HUES64 (cell line): Measurements from ENCODE around the gene COL25A1.

ENCODE experiments used
- H3K27ac ChIP-seq: 2 replicates; pipeline ENCODE4 v1.7.0; 2013; ENCODE audit warnings: low read depth, low read length, inconsistent platforms
- H3K27me3 ChIP-seq: 2 replicates; pipeline ENCODE4 v1.6.1; 2013; ENCODE audit warnings: mild to moderate bottlenecking, low read length; ENCODE audit not compliant: insufficient read depth
- H3K36me3 ChIP-seq: 2 replicates; pipeline ENCODE4 v1.6.1; 2013; ENCODE audit warnings: mild to moderate bottlenecking, low read length; ENCODE audit not compliant: insufficient read depth
- H3K4me1 ChIP-seq: 2 replicates; pipeline ENCODE4 v1.6.1; 2013; ENCODE audit warnings: mild to moderate bottlenecking, low read length, moderate library complexity; ENCODE audit not compliant: insufficient read depth
- H3K4me3 ChIP-seq: 2 replicates; pipeline ENCODE4 v1.5.1; 2013; ENCODE audit warnings: mild to moderate bottlenecking, low read length, moderate library complexity
- H3K9ac ChIP-seq: 2 replicates; pipeline ENCODE4 v1.6.1; 2013; ENCODE audit warnings: mild to moderate bottlenecking, low read depth, low read length
- H3K9me3 ChIP-seq: 2 replicates; pipeline ENCODE4 v1.6.1; 2013; ENCODE audit warnings: low read depth, low read length; ENCODE audit not compliant: insufficient read depth
- WGBS: fragments of 150-250, 120-280 bp; methylation state at CpG from one replicate; pipeline ENCODE4 v1.1.7; 2013; ENCODE audit warnings: missing lambda C conversion rate; 5-methylcytosine and 5-hydroxymethylcytosine counted together

COL25A1 gene

GRCh38 chr4:109166126-109166525, 136.3 kb downstream of the COL25A1 start:
- no peak overlapping the region for H3K9ac ChIP-seq
- no peaks in the 10 kb centered on the region for H3K9me3 ChIP-seq
- peaks cover 16% of the 10 kb centered on the region for H3K4me1 ChIP-seq
- H3K36me3 ChIP-seq = no peaks in the 10 kb centered on the region
- no peak overlapping the region for H3K4me3 ChIP-seq
- no peaks in the 10 kb centered on the region for H3K27me3 ChIP-seq
- H3K27ac ChIP-seq = no peak overlapping the region

- no peaks in the 10 kb centered on the region for H3K36me3 ChIP-seq
- no peaks in the 10 kb centered on the region for H3K27me3 ChIP-seq
- H3K9ac ChIP-seq = no peak overlapping the region
- no peaks in the 10 kb centered on the region for H3K9me3 ChIP-seq
- no peak overlapping the region for H3K27ac ChIP-seq
- peaks cover 16% of the 10 kb centered on the region for H3K4me1 ChIP-seq
- H3K4me3 ChIP-seq = no peak overlapping the region
Measured at GRCh38 chr4:109164011-109164410, 138.4 kb downstream of the COL25A1 start.

GRCh38 chr4:109163493-109163892, 139.0 kb downstream of the COL25A1 start:
- no peaks in the 10 kb centered on the region for H3K36me3 ChIP-seq
- H3K4me3 ChIP-seq = no peak overlapping the region
- peaks cover 16% of the 10 kb centered on the region for H3K4me1 ChIP-seq
- H3K9ac ChIP-seq = no peak overlapping the region
- no peaks in the 10 kb centered on the region for H3K27me3 ChIP-seq
- no peaks in the 10 kb centered on the region for H3K9me3 ChIP-seq
- H3K27ac ChIP-seq = no peak overlapping the region

GRCh38 chr4:109162759-109163158, 139.7 kb downstream of the COL25A1 start:
- no peaks in the 10 kb centered on the region for H3K9me3 ChIP-seq
- no peak overlapping the region for H3K4me3 ChIP-seq
- no peaks in the 10 kb centered on the region for H3K36me3 ChIP-seq
- no peak overlapping the region for H3K27ac ChIP-seq
- H3K4me1 ChIP-seq = peaks cover 16% of the 10 kb centered on the region
- WGBS = 83% methylated on average over 3 of the region's 3 CpGs
- H3K9ac ChIP-seq = no peak overlapping the region
- no peaks in the 10 kb centered on the region for H3K27me3 ChIP-seq

DNA sequence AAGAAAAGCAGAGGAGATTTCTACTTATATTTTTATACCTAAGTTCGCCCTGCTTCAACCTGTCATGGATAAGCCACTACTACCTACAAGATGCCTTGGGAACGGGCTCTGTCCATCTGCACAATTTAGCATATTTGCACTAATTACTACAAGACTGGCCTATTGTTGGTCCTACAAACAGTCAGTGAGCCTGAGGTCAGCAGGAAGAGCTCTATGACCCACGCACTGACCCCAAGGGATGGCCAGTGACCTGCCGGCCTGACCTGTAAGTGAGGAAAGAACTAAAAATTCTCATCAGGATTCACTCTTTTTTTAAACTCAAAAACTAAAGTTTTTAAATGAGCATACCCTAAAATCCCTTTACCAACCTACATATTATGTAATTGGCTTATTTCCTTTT, 142.0 kb downstream of the COL25A1 start:
- WGBS = 88% methylated on average over 4 of the region's 4 CpGs
- Histone ChIP-seq H3K4me3 (no peak overlapping the region), H3K4me1 (peaks cover 16% of the 10 kb centered on the region), H3K27me3 (no peaks in the 10 kb centered on the region), H3K9ac (no peak overlapping the region), H3K27ac (no peak overlapping the region), H3K36me3 (no peaks in the 10 kb centered on the region), H3K9me3 (no peaks in the 10 kb centered on the region)

GRCh38 chr4:109157696-109158095, 144.8 kb downstream of the COL25A1 start:
- Histone ChIP-seq H3K4me1 (no peaks in the 10 kb centered on the region), H3K9ac (no peak overlapping the region), H3K27me3 (no peaks in the 10 kb centered on the region), H3K36me3 (no peaks in the 10 kb centered on the region), H3K27ac (no peak overlapping the region), H3K9me3 (no peaks in the 10 kb centered on the region), H3K4me3 (no peak overlapping the region)
- 92% methylated on average over 7 of the region's 7 CpGs for WGBS

DNA sequence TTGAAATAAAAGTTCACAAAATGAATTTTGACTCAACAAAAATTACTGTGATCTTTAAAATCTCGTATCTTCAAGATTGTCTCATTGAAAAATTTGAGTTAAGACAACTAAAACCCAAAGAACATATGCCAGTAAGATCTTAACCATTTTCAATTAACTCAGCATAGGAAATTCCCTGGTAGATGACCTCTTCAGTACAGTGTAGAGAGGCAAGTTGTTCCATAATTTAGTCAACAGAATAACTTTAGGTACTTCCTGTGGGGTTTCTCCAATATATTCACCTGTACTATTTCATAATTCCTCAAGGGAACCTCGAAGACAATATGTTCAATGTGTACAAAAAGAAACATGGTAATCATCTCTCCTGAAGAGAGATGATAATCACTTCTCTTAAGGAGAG, 145.3 kb downstream of the COL25A1 start:
- Histone ChIP-seq H3K9me3 (no peaks in the 10 kb centered on the region), H3K9ac (no peak overlapping the region), H3K36me3 (no peaks in the 10 kb centered on the region), H3K27me3 (no peaks in the 10 kb centered on the region), H3K4me1 (no peaks in the 10 kb centered on the region), H3K27ac (no peak overlapping the region), H3K4me3 (no peak overlapping the region)
- WGBS = 82% methylated on average over 1 of the region's 2 CpGs

GRCh38 chr4:109156356-109156755, 146.1 kb downstream of the COL25A1 start:
- Histone ChIP-seq H3K27me3 (no peaks in the 10 kb centered on the region), H3K9ac (no peak overlapping the region), H3K27ac (no peak overlapping the region), H3K36me3 (no peaks in the 10 kb centered on the region), H3K4me3 (no peak overlapping the region), H3K4me1 (no peaks in the 10 kb centered on the region), H3K9me3 (no peaks in the 10 kb centered on the region)
- 100% methylated on average over 1 of the region's 2 CpGs for WGBS

DNA sequence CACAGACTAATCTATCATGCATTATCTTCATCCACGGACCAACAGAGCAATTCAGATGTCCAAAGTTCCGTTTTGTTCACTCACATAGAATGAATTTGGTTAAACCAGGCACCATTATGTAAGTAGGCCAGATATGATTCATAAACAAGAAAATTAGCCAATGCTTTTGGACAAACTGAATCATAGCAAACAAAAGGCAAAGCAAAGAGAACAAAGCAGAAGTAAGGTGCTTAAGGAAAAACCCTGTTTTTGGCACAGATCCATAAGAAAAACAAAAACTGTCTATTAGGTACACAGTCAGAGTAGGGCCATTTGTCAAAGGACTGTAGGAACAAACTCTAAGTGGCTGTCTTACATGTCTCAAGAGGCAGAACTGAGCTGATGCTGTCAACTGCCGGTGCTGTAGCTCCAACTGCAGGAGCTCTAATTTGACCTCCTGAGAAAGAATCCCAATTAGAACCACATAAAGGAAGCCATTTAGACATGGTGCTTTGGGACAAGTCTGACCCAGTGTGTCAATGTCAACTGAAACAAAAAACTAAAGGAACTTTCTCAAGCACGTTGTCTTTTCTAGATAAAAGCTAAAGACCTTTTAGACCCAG, 146.7 kb downstream of the COL25A1 start:
- H3K27ac ChIP-seq = no peak overlapping the region
- no peaks in the 10 kb centered on the region for H3K9me3 ChIP-seq
- no peaks in the 10 kb centered on the region for H3K27me3 ChIP-seq
- no peak overlapping the region for H3K9ac ChIP-seq
- no peaks in the 10 kb centered on the region for H3K4me1 ChIP-seq
- H3K36me3 ChIP-seq = no peaks in the 10 kb centered on the region
- 90% methylated on average over 4 of the region's 4 CpGs for WGBS
- H3K4me3 ChIP-seq = no peak overlapping the region

DNA sequence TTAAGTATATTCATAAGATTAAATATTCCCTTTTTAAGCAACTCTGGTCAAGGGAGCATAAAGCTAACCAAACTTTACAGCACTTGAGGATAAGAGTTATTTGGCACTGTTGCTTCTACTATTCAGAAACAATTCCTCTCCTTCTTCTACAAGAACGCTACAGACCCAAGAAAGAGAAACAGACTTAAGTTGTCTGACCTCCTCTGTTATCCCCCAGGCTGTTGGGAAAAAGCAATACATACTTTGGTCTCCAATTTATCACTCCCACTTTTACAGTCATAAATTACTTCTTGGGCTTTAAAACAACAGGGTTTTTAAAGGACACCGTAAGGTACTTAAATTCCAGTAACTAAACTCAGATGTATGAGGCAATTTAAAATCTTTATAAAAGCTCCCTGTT, 147.4 kb downstream of the COL25A1 start:
- Histone ChIP-seq H3K27ac (no peak overlapping the region), H3K4me1 (no peaks in the 10 kb centered on the region), H3K4me3 (no peak overlapping the region), H3K9ac (no peak overlapping the region), H3K27me3 (no peaks in the 10 kb centered on the region), H3K36me3 (no peaks in the 10 kb centered on the region), H3K9me3 (no peaks in the 10 kb centered on the region)
- 96% methylated on average over 2 of the region's 2 CpGs for WGBS

- no peaks in the 10 kb centered on the region for H3K9me3 ChIP-seq
- H3K4me1 ChIP-seq = no peaks in the 10 kb centered on the region
- no peak overlapping the region for H3K9ac ChIP-seq
- H3K4me3 ChIP-seq = no peak overlapping the region
- H3K27ac ChIP-seq = no peak overlapping the region
- WGBS = 86% methylated on average over 4 of the region's 4 CpGs
- no peaks in the 10 kb centered on the region for H3K27me3 ChIP-seq
- H3K36me3 ChIP-seq = no peaks in the 10 kb centered on the region
Measured at GRCh38 chr4:109154424-109154823, 148.0 kb downstream of the COL25A1 start.

DNA sequence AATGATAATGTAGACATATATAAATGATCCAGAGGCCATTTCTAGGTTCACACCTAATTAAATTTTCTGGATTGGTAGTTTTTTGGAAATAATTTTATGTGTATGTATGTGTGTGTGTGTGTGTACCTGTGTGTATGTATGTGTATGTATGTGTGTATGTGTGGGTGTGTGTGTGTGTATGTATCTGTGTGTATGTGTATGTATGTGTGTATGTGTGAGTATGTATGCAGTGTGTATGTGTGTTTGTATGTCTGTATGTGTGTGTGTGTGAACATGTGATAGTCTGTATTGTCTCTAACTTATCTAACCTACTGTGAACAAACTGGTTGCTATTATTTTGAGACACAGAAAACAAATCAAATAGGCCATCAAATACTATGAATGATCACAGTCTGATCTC, 152.6 kb downstream of the COL25A1 start:
- Histone ChIP-seq H3K4me3 (no peak overlapping the region), H3K9ac (no peak overlapping the region), H3K27me3 (no peaks in the 10 kb centered on the region), H3K36me3 (no peaks in the 10 kb centered on the region), H3K9me3 (no peaks in the 10 kb centered on the region), H3K27ac (no peak overlapping the region), H3K4me1 (peaks cover 6% of the 10 kb centered on the region)
